Transverse colon (tissue), 4 donors: Measurements from ENCODE around the gene RHOF. TPM values are rescaled to one million over a fixed set of nuclear protein-coding genes. Genes with fewer than 3 reads are reported as not detected.

Source experiments
- DNase-seq: peaks from one replicate; pipeline ENCODE4 v3.0.0-alpha.2; 2019
- H3K27ac ChIP-seq, 4 donors: fragments of 200-600 bp; sonication (generic); 2 replicates each; pipeline ENCODE4 v1.5.1; 2016 to 2018; ENCODE audit warnings: inconsistent platforms in 4 of 4
- H3K27me3 ChIP-seq: fragments of 200-600 bp; sonication (generic); 2 replicates; pipeline ENCODE4 v1.5.1; 2017; ENCODE audit warnings: inconsistent platforms
- H3K36me3 ChIP-seq, 4 donors: fragments of 200-600 bp; sonication (generic); 2 replicates each; pipeline ENCODE4 v1.5.1; 2017 to 2019; ENCODE audit warnings: inconsistent platforms in 4 of 4
- H3K4me1 ChIP-seq, 4 donors: fragments of 200-600 bp; sonication (generic); 2 replicates each; pipeline ENCODE4 v1.5.1; 2017 to 2020; ENCODE audit warnings: inconsistent platforms in 4 of 4
- H3K4me3 ChIP-seq, 4 donors: fragments of 200-600 bp; sonication (generic); 1 replicate in 1 of 4; 2 replicates in 3 of 4; pipeline versions ENCODE4 v1.5.1 to v1.6.1; 2017 to 2019; ENCODE audit warnings: inconsistent platforms in 4 of 4
- H3K9me3 ChIP-seq, 2 donors: fragments of 200-600 bp; sonication (generic); 2 replicates each; pipeline ENCODE4 v1.5.1; 2017 to 2019; ENCODE audit warnings: inconsistent platforms in 2 of 2
- CTCF ChIP-seq, 5 experiments: fragments of 200-600 bp in 3 of 5; fragments of 450-650 bp in 2 of 5; sonication (generic) in 3 of 5; IDR thresholded peaks; 1 replicate in 2 of 5; 2 replicates in 3 of 5; pipeline ENCODE4 v1.5.1; 2016 to 2017; ENCODE audit warnings: antibody characterized with exemption in 5 of 5, inconsistent platforms in 3 of 5, mild to moderate bottlenecking in 2 of 5, moderate library complexity in 1 of 5
- EP300 ChIP-seq: sonication (generic); formaldehyde crosslinking; IDR thresholded peaks from one replicate; pipeline ENCODE4 v1.6.1; 2017; ENCODE audit warnings: antibody characterized with exemption, low read depth
- POLR2A ChIP-seq: fragments of 450-650 bp; IDR thresholded peaks from one replicate; pipeline ENCODE4 v1.6.1; 2016; ENCODE audit warnings: antibody characterized with exemption, mild to moderate bottlenecking, moderate library complexity
- POLR2AphosphoS5 ChIP-seq, 3 donors: sonication (generic); formaldehyde crosslinking; IDR thresholded peaks; one replicate each; pipeline ENCODE4 v1.6.1; 2016; ENCODE audit warnings: antibody characterized with exemption in 3 of 3
- WGBS, 2 donors: methylation state at CpG; one replicate each; pipeline ENCODE4 v1.1.5; 2018; ENCODE audit warnings: low coverage in 1 of 2; 5-methylcytosine and 5-hydroxymethylcytosine counted together
- in situ Hi-C, 4 donors: fragments of 200-750 bp; cut with MboI; loops; one replicate each; pipeline versions ENCODE4 v1.15.0 to v1.15.1; 2017; ENCODE audit warnings: low sequenced_read_pairs in 3 of 4, low pct_ligation_motif_present in 1 of 4, low pct_unique_long_range_greater_than_20kb in 1 of 4
- intact Hi-C: fragments of 100-400 bp; cut with DNase I; formaldehyde crosslinking; loops from one replicate; pipeline ENCODE4 v1.15.1; 2023; ENCODE audit warnings: low total_unique reads
- total RNA-seq, 4 donors: library from RNA; depleted of rRNA; stranded (reverse); fragments of >200 nt; gene quantifications; one replicate each; pipeline ENCODE4 v1.1.0, GENCODE V29; 2016

RHOF gene
- total RNA-seq, 4 donors from 2014 or later: 14.9 to 251 (median 150) TPM

- 65 to 79% methylated on average over 3 to 28 of the region's 28 CpGs for WGBS, 2 donors
- H3K27ac ChIP-seq: peak overlapping the region; percentile 69 to 100 (median 88)
- intact Hi-C loops: loop anchor here (5.0 kb wide), 1 partner anchor 93 kb away; no protein-coding TSS in a partner anchor
- no peaks in the 10 kb centered on the region for H3K9me3 ChIP-seq
- peaks cover 10 to 77% (median 34%) of the 10 kb centered on the region in 4 donors for H3K4me1 ChIP-seq
- H3K36me3 ChIP-seq: no peaks in the 10 kb centered on the region
- peak; percentile 87 for DNase-seq
- TF ChIP-seq POLR2A (peak; percentile 38), CTCF (IDR thresholded peaks at IDR 0.05) (no peak)
- H3K27me3 ChIP-seq: no peaks in the 10 kb centered on the region
- peak overlapping the region in 1 of 4 donors; percentile 15 for H3K4me3 ChIP-seq
- in situ Hi-C loops: loop anchor here in 3 of 4 donors (5.0 to 10.0 kb wide), 3 partner anchors 95 to 98 kb away; partner anchors contain the start of gene PSMD9 (in 1 of the 3)
These were observed 3.4 kb downstream of the RHOF start for GRCh38 chr12:121789800-121790728.

GRCh38 chr12:121789233-121789781 is 4.2 kb downstream of the RHOF start:
- Histone ChIP-seq H3K4me1 (peaks cover 4 to 75% (median 29%) of the 10 kb centered on the region in 4 donors), H3K27me3 (no peaks in the 10 kb centered on the region), H3K9me3 (no peaks in the 10 kb centered on the region), H3K36me3 (no peaks in the 10 kb centered on the region), H3K27ac (peak overlapping the region; percentile 69 to 100 (median 88)), H3K4me3 (peak overlapping the region in 1 of 4 donors; percentile 15)
- intact Hi-C loops: no loop called here
- DNase-seq: peak; percentile 59
- TF ChIP-seq EP300 (no peak), POLR2AphosphoS5 (IDR thresholded peaks at IDR 0.05) (peak in 2 of 3 donors; percentile 7 to 39)
- WGBS, 2 donors: 33 to 64% methylated on average over 1 to 12 of the region's 13 CpGs
- in situ Hi-C loops: no loop called here

GRCh38 chr12:121788176-121788818 is 5.2 kb downstream of the RHOF start:
- DNase-seq: peak; percentile 8
- Histone ChIP-seq H3K27ac (peak overlapping the region; percentile 69 to 100 (median 88)), H3K36me3 (no peaks in the 10 kb centered on the region), H3K4me1 (peaks cover 0 to 75% (median 21%) of the 10 kb centered on the region in 4 donors), H3K9me3 (no peaks in the 10 kb centered on the region), H3K27me3 (no peaks in the 10 kb centered on the region), H3K4me3 (no peak overlapping the region)
- WGBS, 2 donors: 78% methylated on average over 7 of the region's 7 CpGs; no CpG with 5 or more reads in 1 of the 2 donors
- TF ChIP-seq CTCF (IDR thresholded peaks at IDR 0.05) (no peak), POLR2AphosphoS5 (IDR thresholded peaks at IDR 0.05) (no peak), EP300 (no peak), POLR2A (no peak)
- intact Hi-C loops: no loop called here
- in situ Hi-C loops: no loop called here

- no peaks in the 10 kb centered on the region for H3K27me3 ChIP-seq
- DNase-seq: peak; percentile 59
- WGBS, 2 donors: 59 to 74% methylated on average over 3 to 17 of the region's 17 CpGs
- no peaks in the 10 kb centered on the region for H3K9me3 ChIP-seq
- H3K27ac ChIP-seq: peak overlapping the region; percentile 69 to 100 (median 88)
- no peak overlapping the region for H3K4me3 ChIP-seq
- TF ChIP-seq POLR2A (no peak), EP300 (no peak), POLR2AphosphoS5 (IDR thresholded peaks at IDR 0.05) (no peak), CTCF (IDR thresholded peaks at IDR 0.05) (no peak)
- peaks cover 0 to 70% (median 15%) of the 10 kb centered on the region in 4 donors for H3K4me1 ChIP-seq
- no peaks in the 10 kb centered on the region for H3K36me3 ChIP-seq
- in situ Hi-C loops (no loop called here), intact Hi-C loops (no loop called here)
These were observed 6.1 kb downstream of the RHOF start for GRCh38 chr12:121787063-121788025.
